MCF 10A (cell line): ENCODE measurements around the gene KCNIP1. TPM values are rescaled to one million over a fixed set of nuclear protein-coding genes. Genes with fewer than 3 reads are reported as not detected.

Experiments
- BruUV-seq: library from RNA; stranded (reverse); fragments of 400-500 nt; replicated peaks from 2 replicates; lab custom pipeline; 2021; lab: Mats Ljungman, UMichigan
- CTCF ChIA-PET: fragments of 300-600 bp; sonication (Branson Sonifier 250); formaldehyde crosslinking; extraction: SDS; loops from one replicate; lab custom pipeline; 2021; ENCODE audit warnings: antibody characterized with exemption, inconsistent platforms; lab: Yijun Ruan, JAX
- POLR2A ChIA-PET: fragments of 300-600, 350-650 bp; sonication (Branson Sonifier 250); formaldehyde crosslinking; extraction: SDS; loops from one replicate; lab custom pipeline; 2020; ENCODE audit warnings: antibody characterized with exemption, inconsistent platforms; lab: Yijun Ruan, JAX
- DNase-seq: peaks from one replicate; pipeline ENCODE4 v3.0.0-alpha.2; 2018; ENCODE audit not compliant: unreplicated experiment
- H3K27ac Mint-ChIP-seq: one replicate; pipeline ENCODE4 v1.8.0; 2022; ENCODE audit warnings: mild to moderate bottlenecking, low read depth, mixed read lengths; ENCODE audit not compliant: unreplicated experiment
- H3K27me3 Mint-ChIP-seq: one replicate; pipeline ENCODE4 v1.8.0; 2022; ENCODE audit warnings: mixed read lengths; ENCODE audit not compliant: insufficient read depth, unreplicated experiment
- H3K36me3 Mint-ChIP-seq: one replicate; pipeline ENCODE4 v1.8.0; 2022; ENCODE audit warnings: mild to moderate bottlenecking, moderate library complexity, mixed read lengths; ENCODE audit not compliant: insufficient read depth, unreplicated experiment
- H3K4me1 Mint-ChIP-seq: one replicate; pipeline ENCODE4 v1.8.0; 2022; ENCODE audit warnings: mixed read lengths; ENCODE audit not compliant: insufficient read depth, unreplicated experiment
- H3K4me3 Mint-ChIP-seq: one replicate; pipeline ENCODE4 v1.8.0; 2022; ENCODE audit warnings: mild to moderate bottlenecking, moderate library complexity, mixed read lengths; ENCODE audit not compliant: unreplicated experiment
- H3K9me3 Mint-ChIP-seq: one replicate; pipeline ENCODE4 v1.8.0; 2022; ENCODE audit warnings: mixed read lengths; ENCODE audit not compliant: unreplicated experiment
- intact Hi-C: fragments of 100-400 bp; cut with micrococcal nuclease; formaldehyde crosslinking; loops from 2 replicates; pipeline ENCODE4 v1.14.1; 2022
- total RNA-seq: library from RNA; stranded (reverse); gene quantifications from 2 replicates; pipeline ENCODE4 v1.2.3, GENCODE V29; 2022
- TF ChIP-seq, protein P1 (sequence below): fragments of 200-600 bp; IDR thresholded peaks from one replicate; pipeline ENCODE4 v1.8.0; 2022; ENCODE audit warnings: antibody characterized with exemption, mild to moderate bottlenecking; ENCODE audit not compliant: unreplicated experiment

KCNIP1 gene
- total RNA-seq, 1 experiment from 2014 or later = not detected

DNA sequence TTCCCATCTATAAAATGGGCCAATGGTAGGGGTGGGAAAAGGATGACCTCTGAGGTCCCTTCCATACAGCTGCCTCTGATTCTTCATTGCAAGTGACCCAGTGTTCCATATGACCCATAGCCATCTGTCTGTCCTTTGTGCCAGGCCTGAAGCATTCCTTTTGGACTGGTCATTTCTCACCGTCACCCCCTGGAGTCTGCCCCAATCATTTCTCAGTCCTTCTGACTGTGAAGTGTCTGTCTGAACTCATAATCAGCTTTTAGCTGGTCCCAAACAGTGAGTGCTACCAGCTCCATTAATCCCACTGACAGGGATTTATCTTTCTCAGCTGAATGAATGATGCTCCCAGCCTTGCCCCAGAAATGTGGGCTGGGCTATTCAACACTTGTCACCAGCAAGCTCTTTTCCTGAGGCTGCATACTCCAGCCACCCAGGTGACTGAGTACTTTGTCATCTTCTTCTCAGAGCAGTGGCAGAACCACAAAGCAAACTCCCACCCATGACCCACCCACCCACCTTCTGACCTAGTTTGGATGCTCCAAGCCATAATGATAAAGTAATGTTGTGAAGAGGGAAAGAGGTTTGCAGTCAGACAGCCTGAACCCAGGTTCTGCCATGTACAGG, 37.4 kb downstream of the KCNIP1 start:
- H3K27me3 Mint-ChIP-seq = peaks cover 34% of the 10 kb centered on the region
- TF ChIP-seq, protein P1, sequence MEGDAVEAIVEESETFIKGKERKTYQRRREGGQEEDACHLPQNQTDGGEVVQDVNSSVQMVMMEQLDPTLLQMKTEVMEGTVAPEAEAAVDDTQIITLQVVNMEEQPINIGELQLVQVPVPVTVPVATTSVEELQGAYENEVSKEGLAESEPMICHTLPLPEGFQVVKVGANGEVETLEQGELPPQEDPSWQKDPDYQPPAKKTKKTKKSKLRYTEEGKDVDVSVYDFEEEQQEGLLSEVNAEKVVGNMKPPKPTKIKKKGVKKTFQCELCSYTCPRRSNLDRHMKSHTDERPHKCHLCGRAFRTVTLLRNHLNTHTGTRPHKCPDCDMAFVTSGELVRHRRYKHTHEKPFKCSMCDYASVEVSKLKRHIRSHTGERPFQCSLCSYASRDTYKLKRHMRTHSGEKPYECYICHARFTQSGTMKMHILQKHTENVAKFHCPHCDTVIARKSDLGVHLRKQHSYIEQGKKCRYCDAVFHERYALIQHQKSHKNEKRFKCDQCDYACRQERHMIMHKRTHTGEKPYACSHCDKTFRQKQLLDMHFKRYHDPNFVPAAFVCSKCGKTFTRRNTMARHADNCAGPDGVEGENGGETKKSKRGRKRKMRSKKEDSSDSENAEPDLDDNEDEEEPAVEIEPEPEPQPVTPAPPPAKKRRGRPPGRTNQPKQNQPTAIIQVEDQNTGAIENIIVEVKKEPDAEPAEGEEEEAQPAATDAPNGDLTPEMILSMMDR = no peak
- no TSS peak for BruUV-seq
- CTCF ChIA-PET = interaction anchor here (0.6 to 1.6 kb wide), 3 partner anchors 58 to 107 kb away, joined by 3 read pairs; no protein-coding TSS in a partner anchor
- H3K9me3 Mint-ChIP-seq = peaks cover 15% of the 10 kb centered on the region
- DNase-seq = no peak
- POLR2A ChIA-PET = no interaction called here
- intact Hi-C loops = no loop called here
- H3K4me3 Mint-ChIP-seq = no peak overlapping the region
- no peak overlapping the region for H3K27ac Mint-ChIP-seq
- no peaks in the 10 kb centered on the region for H3K36me3 Mint-ChIP-seq
- no peaks in the 10 kb centered on the region for H3K4me1 Mint-ChIP-seq

GRCh38 chr5:170542691-170543293, 39.0 kb downstream of the KCNIP1 start:
- TF ChIP-seq, protein P1 = no peak
- Mint-ChIP-seq H3K27ac (no peak overlapping the region), H3K9me3 (peaks cover 15% of the 10 kb centered on the region), H3K4me3 (no peak overlapping the region), H3K36me3 (no peaks in the 10 kb centered on the region), H3K4me1 (no peaks in the 10 kb centered on the region), H3K27me3 (peaks cover 20% of the 10 kb centered on the region)
- intact Hi-C loops = no loop called here
- no TSS peak for BruUV-seq
- DNase-seq = no peak
- POLR2A ChIA-PET = no interaction called here
- CTCF ChIA-PET = no interaction called here

DNA sequence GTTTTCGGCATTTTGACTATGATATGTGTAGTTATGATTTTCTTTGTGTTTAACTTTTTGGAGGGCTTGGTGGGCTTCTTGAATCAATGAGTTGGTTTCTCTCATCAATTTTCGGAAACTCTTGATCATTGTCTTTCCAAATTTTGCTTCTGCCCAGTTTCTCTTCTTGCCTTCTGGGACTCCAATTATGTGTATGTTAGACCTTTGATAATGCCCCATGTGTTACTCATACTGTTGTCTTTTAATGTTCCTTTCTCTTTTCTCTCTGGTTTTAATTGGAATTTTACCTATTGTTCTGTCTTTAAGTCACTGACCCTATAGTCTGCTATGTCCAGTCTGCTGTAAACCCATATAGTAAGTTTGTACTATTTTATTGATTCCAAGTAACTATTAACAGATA, 41.5 kb downstream of the KCNIP1 start:
- BruUV-seq = no TSS peak
- H3K36me3 Mint-ChIP-seq = no peaks in the 10 kb centered on the region
- intact Hi-C loops = no loop called here
- peaks cover 16% of the 10 kb centered on the region for H3K27me3 Mint-ChIP-seq
- H3K4me3 Mint-ChIP-seq = no peak overlapping the region
- H3K27ac Mint-ChIP-seq = no peak overlapping the region
- ChIA-PET CTCF (interaction anchor here (1.0 kb wide), 1 partner anchor 124 kb away, joined by 3 read pairs; no protein-coding TSS in a partner anchor), POLR2A (no interaction called here)
- DNase-seq = no peak
- TF ChIP-seq, protein P1 = no peak
- peaks cover 15% of the 10 kb centered on the region for H3K9me3 Mint-ChIP-seq
- no peaks in the 10 kb centered on the region for H3K4me1 Mint-ChIP-seq

- ChIA-PET POLR2A (no interaction called here), CTCF (interaction anchor here (0.6 to 1.0 kb wide), 3 partner anchors 80 to 475 kb away, joined by 3 to 4 read pairs (median 3); no protein-coding TSS in a partner anchor)
- Mint-ChIP-seq H3K9me3 (peaks cover 15% of the 10 kb centered on the region), H3K27ac (no peak overlapping the region), H3K4me3 (no peak overlapping the region), H3K36me3 (no peaks in the 10 kb centered on the region), H3K27me3 (peaks cover 16% of the 10 kb centered on the region), H3K4me1 (no peaks in the 10 kb centered on the region)
- TF ChIP-seq, protein P1 = no peak
- no peak for DNase-seq
- no TSS peak for BruUV-seq
- intact Hi-C loops = no loop called here
Observed at GRCh38 chr5:170545811-170546210, 42.0 kb downstream of the KCNIP1 start.
